ENCODE data around the gene RHOB.

Gene RHOB

DNA sequence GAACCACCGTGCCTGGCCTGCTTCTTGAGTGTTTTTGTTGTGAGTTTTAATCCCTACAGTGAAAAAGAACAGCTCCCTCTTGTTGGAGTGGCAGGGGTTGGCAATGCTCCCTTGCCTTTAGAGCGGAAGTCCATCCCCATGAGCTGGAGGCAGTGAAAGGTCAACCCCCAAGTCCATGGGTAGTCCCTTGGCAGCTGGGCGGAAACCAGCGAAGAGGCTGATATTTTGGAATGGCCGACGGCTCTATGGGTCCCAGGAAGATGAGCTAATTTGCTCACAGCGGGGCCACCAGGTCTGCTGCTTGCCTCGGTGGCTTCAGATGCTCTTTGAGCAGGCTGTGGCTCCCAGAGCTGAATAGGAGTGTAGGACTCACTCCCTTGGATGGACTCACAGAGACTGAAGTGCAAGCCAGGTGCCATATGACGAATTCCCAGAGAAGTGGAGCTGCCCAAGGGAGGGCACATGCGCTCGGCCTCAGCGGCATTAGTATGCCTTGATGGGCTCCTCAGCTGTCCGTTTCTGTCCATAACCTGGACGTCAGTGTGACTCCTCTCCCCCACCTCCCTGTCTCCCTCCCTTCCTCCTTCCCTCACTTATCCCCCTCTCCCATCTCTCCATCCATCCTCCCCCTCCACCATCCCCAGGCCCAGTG is 25.4 kb upstream of the RHOB start:
- ChIA-PET POLR2A (interaction anchor here (8.5 kb wide), 1 partner anchor 26 kb away, joined by 91 read pairs; the partner anchor contains the start of gene RHOB), CTCF (interaction anchor here (0.9 to 11.9 kb wide), 9 partner anchors 9 to 222 kb away, joined by 3 to 162 read pairs (median 5); no protein-coding TSS in a partner anchor)
- TF ChIP-seq, protein P1, sequence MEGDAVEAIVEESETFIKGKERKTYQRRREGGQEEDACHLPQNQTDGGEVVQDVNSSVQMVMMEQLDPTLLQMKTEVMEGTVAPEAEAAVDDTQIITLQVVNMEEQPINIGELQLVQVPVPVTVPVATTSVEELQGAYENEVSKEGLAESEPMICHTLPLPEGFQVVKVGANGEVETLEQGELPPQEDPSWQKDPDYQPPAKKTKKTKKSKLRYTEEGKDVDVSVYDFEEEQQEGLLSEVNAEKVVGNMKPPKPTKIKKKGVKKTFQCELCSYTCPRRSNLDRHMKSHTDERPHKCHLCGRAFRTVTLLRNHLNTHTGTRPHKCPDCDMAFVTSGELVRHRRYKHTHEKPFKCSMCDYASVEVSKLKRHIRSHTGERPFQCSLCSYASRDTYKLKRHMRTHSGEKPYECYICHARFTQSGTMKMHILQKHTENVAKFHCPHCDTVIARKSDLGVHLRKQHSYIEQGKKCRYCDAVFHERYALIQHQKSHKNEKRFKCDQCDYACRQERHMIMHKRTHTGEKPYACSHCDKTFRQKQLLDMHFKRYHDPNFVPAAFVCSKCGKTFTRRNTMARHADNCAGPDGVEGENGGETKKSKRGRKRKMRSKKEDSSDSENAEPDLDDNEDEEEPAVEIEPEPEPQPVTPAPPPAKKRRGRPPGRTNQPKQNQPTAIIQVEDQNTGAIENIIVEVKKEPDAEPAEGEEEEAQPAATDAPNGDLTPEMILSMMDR (IDR thresholded peaks at IDR 0.05; ENCODE audit: control extremely low read depth, extremely low read depth, low read depth, missing control alignments): no peak
- no peak for DNase-seq (ENCODE audit: extremely low spot score)

DNA sequence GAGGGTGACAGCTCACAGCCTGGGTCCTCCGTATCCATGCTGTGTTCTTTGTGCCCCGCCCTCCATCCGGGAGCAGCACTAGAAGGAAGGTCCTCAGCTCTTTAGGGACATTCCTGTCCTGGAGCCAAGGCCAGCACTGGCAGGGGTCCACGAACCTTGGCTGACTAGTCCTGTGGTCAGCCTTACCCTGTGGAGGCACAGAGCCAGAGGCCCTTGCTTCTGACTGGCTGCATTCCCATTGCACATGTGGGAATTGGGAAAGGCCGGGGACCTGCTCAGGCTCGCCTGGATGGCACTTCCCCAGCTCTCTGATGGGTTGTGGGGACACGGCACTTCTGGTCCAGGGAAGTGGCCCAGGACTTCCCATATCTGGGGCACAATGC is 24.9 kb upstream of the RHOB start:
- DNase-seq (ENCODE audit: extremely low spot score): no peak
- CTCF ChIA-PET: interaction anchor here (0.9 to 11.9 kb wide), 15 partner anchors 10 to 227 kb away, joined by 3 to 162 read pairs (median 5); partner anchors contain the start of genes HS1BP3 and RHOB
- TF ChIP-seq, protein P1 (IDR thresholded peaks at IDR 0.05; ENCODE audit: control extremely low read depth, extremely low read depth, low read depth, missing control alignments): no peak
- POLR2A ChIA-PET: interaction anchor here (8.5 kb wide), 1 partner anchor 26 kb away, joined by 91 read pairs; the partner anchor contains the start of gene RHOB

DNA sequence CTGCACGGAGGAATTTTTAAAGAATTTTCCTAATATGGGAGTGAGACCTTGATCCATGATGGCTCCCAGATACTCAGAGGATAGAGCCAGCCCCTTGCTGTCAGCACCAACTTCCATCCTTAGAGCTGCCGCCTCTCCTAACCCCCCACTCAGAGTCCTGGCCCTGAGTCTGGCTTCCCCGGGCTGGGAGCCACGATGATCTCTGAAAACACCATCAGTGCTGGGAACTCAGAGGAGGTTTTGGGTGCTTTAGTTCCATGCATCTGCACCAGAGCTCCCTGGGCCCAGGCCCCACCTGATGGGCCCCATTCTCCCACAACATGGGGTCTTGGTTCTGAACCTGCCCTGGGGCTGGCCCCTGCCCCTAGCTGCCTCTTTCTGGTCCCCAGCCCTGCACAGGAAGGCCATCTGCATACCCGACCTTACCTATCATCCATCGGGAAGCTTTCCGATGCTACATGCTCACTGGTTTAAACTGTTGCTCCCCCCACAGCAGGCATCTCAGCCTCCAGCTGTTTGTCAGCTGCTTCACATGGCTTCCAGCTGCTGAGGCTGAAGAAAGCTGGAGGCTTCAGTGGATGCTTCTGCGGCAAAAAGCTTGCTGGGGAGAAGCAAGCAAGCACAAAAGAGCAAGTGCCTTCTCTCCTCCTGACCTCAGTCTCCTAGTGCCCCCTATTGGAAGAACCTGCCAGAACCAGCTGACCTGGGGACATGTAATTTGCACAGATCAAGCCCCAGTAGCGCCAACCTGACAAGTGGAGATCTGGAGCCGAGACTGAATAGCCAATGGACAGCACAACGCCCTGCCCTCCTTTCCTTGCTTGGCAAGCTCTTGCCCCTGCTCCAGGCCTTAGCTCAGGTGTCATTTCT is 24.2 kb upstream of the RHOB start:
- TF ChIP-seq, protein P1 (IDR thresholded peaks at IDR 0.05; ENCODE audit: control extremely low read depth, extremely low read depth, low read depth, missing control alignments): peak; percentile 27
- peak; percentile 39 for DNase-seq (ENCODE audit: extremely low spot score)
- ChIA-PET POLR2A (interaction anchor here (8.5 kb wide), 1 partner anchor 25 kb away, joined by 91 read pairs; the partner anchor contains the start of gene RHOB), CTCF (interaction anchor here (0.8 to 11.9 kb wide), 21 partner anchors 9 to 239 kb away, joined by 3 to 162 read pairs (median 5); partner anchors contain the start of genes HS1BP3 and RHOB)

DNA sequence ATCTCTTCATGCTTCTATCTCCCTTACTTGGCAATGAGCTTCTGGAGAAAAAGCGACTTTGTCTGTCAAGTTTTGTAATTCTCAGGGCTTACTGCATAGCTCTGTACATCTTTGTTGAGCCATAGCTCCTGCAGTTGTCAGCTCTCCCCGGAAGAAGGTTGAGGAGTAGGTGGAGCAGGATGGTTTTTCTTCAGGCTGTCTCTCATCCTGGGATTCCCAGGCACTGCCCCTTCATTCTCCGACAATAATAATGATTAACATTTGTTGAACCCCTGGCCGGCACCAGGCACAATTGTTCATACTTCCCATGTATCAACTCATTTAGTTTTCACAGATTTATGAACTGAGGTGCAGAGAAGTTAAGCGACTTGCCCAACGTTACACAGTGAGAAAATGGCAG is 23.5 kb upstream of the RHOB start:
- CTCF ChIA-PET: interaction anchor here (0.8 to 11.9 kb wide), 17 partner anchors 11 to 239 kb away, joined by 3 to 162 read pairs (median 5); partner anchors contain the start of genes HS1BP3 and RHOB
- TF ChIP-seq, protein P1 (IDR thresholded peaks at IDR 0.05; ENCODE audit: control extremely low read depth, extremely low read depth, low read depth, missing control alignments): no peak
- POLR2A ChIA-PET: interaction anchor here (8.5 kb wide), 1 partner anchor 24 kb away, joined by 91 read pairs; the partner anchor contains the start of gene RHOB
- DNase-seq (ENCODE audit: extremely low spot score): no peak

DNA sequence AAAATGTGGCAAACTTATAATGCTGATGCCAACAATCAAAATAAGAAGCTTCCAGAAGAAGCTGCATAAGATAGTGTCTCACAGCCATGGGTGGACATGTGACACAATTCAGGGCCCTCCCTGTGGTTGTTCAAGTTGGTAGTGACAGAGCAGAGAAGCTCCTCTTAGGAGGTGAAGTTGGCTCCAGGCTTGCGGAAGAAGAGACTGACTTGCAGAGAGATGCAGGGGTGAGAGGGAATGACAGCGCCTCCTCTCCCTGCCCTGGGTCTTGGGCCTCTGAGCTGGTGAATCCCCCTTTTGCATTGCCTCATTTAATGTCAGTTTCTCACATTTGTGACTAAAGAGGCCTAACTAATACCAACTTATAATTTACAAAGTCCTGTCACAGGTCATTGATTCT is 23.0 kb upstream of the RHOB start:
- no peak for DNase-seq (ENCODE audit: extremely low spot score)
- TF ChIP-seq, protein P1 (IDR thresholded peaks at IDR 0.05; ENCODE audit: control extremely low read depth, extremely low read depth, low read depth, missing control alignments): no peak
- ChIA-PET POLR2A (interaction anchor here (8.5 kb wide), 1 partner anchor 24 kb away, joined by 91 read pairs; the partner anchor contains the start of gene RHOB), CTCF (interaction anchor here (0.8 to 11.9 kb wide), 17 partner anchors 10 to 237 kb away, joined by 3 to 162 read pairs (median 6); partner anchors contain the start of genes HS1BP3 and RHOB)
